ENCODE measurements around the gene TMPRSS11D.

TMPRSS11D gene

GRCh38 chr4:67886281-67886680 lies 2.5 kb upstream of the TMPRSS11D start:
- DNase-seq (ENCODE audit: low read depth in 3 of 3) = no peak

GRCh38 chr4:67885762-67886161 lies 2.0 kb upstream of the TMPRSS11D start:
- DNase-seq (ENCODE audit: low read depth in 3 of 3) = no peak

GRCh38 chr4:67884701-67885100 lies 899 bp upstream of the TMPRSS11D start:
- DNase-seq (ENCODE audit: low read depth in 3 of 3) = no peak

- DNase-seq (ENCODE audit: low read depth in 3 of 3) = no peak
These were observed 344 bp downstream of the TMPRSS11D start for GRCh38 chr4:67883458-67883857.

GRCh38 chr4:67880866-67881610 lies 2.8 kb downstream of the TMPRSS11D start:
- DNase-seq (ENCODE audit: low read depth in 3 of 3) = no peak

GRCh38 chr4:67879486-67879885 lies 4.3 kb downstream of the TMPRSS11D start:
- DNase-seq (ENCODE audit: low read depth in 3 of 3) = no peak

- no peak for DNase-seq (ENCODE audit: low read depth in 3 of 3)
These were observed 6.7 kb downstream of the TMPRSS11D start for GRCh38 chr4:67877086-67877485.

GRCh38 chr4:67874986-67875385 lies 8.8 kb downstream of the TMPRSS11D start:
- DNase-seq (ENCODE audit: low read depth in 3 of 3) = no peak

GRCh38 chr4:67873116-67873515 lies 10.7 kb downstream of the TMPRSS11D start:
- DNase-seq (ENCODE audit: low read depth in 3 of 3) = no peak

- DNase-seq (ENCODE audit: low read depth in 3 of 3) = no peak
These were observed 11.9 kb downstream of the TMPRSS11D start for GRCh38 chr4:67871867-67872266.

GRCh38 chr4:67869580-67870190 lies 14.1 kb downstream of the TMPRSS11D start:
- DNase-seq (ENCODE audit: low read depth in 3 of 3) = no peak

GRCh38 chr4:67861513-67861912 lies 22.3 kb downstream of the TMPRSS11D start:
- DNase-seq (ENCODE audit: low read depth in 3 of 3) = no peak

GRCh38 chr4:67853336-67853735 lies 30.5 kb downstream of the TMPRSS11D start:
- DNase-seq (ENCODE audit: low read depth in 3 of 3) = no peak

- no peak for DNase-seq (ENCODE audit: low read depth in 3 of 3)
These were observed 62.9 kb downstream of the TMPRSS11D start for GRCh38 chr4:67820903-67821302.

GRCh38 chr4:67810011-67810410 lies 73.8 kb downstream of the TMPRSS11D start:
- no peak for DNase-seq (ENCODE audit: low read depth in 3 of 3)

- no peak for DNase-seq (ENCODE audit: low read depth in 3 of 3)
These were observed 74.3 kb downstream of the TMPRSS11D start for GRCh38 chr4:67809502-67809901.

GRCh38 chr4:67796810-67797209 lies 87.0 kb downstream of the TMPRSS11D start:
- no peak for DNase-seq (ENCODE audit: low read depth in 3 of 3)

GRCh38 chr4:67790721-67791120 lies 93.1 kb downstream of the TMPRSS11D start:
- DNase-seq (ENCODE audit: low read depth in 3 of 3) = no peak

- no peak for DNase-seq (ENCODE audit: low read depth in 3 of 3)
These were observed 96.5 kb downstream of the TMPRSS11D start for GRCh38 chr4:67787311-67787710.

- DNase-seq (ENCODE audit: low read depth in 3 of 3) = no peak
These were observed 98.3 kb downstream of the TMPRSS11D start for GRCh38 chr4:67785528-67785927.

GRCh38 chr4:67779631-67780030 lies 104.2 kb downstream of the TMPRSS11D start:
- DNase-seq (ENCODE audit: low read depth in 3 of 3) = no peak

- no peak for DNase-seq (ENCODE audit: low read depth in 3 of 3)
These were observed 107.1 kb downstream of the TMPRSS11D start for GRCh38 chr4:67776746-67777145.

All from stimulated activated CD4-positive, alpha-beta T cell treated with anti-CD3 and anti-CD28 coated beads, TNF-alpha, amount 100 ng/mL, for 24 hours (primary cell).